Left kidney (tissue), 2 donors: ENCODE results near the gene ROBO1. TPM values are rescaled to one million over a fixed set of nuclear protein-coding genes. Genes with fewer than 3 reads are reported as not detected.
A peak's percentile ranks its signal among the peaks of the same experiment; 100 is the strongest.
"Not testable (repeated sequence)": the region's sequence is repeated elsewhere in the genome, so short reads cannot be mapped to it uniquely, and the experiment has no call there.

ENCODE experiments used
- DNase-seq: peaks from one replicate; pipeline ENCODE4 v3.0.0-alpha.2; 2013
- polyA plus RNA-seq: library from polyadenylated mRNA; unstranded; fragments of 120-200 nt; gene quantifications from one replicate; pipeline ENCODE4 v1.2.1, GENCODE V29; 2013; ENCODE audit not compliant: insufficient read length

The ROBO1 gene
- polyA plus RNA-seq, 1 donor = 130 TPM

DNA sequence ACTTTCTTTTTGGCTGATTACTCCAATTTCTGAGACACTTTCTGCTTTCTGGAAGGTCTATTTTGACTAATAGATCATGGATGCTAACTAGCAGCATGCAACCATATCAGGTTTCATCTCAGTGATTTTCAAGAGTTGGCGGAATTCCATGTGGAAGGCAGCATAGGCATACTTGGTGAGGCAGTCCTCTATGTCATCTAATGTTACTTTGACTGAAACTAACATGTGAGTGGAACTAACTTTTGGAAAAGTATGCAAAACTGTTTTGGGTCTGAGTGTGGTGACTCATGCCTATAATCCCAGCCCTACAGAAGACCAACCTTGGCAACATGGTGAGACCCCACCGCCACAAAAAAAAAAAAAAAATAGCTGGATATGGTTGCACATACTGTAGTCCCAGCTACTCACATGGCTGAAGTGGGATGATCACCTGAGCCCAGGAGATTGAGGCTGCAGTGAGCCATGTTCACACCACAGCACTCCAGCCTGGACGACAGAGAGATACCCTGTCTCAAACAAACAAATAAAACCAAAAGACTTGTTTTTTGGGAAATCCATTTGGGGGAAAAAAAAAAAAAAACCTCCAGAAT is 1033.7 kb downstream of the ROBO1 start:
- no peak for DNase-seq

DNA sequence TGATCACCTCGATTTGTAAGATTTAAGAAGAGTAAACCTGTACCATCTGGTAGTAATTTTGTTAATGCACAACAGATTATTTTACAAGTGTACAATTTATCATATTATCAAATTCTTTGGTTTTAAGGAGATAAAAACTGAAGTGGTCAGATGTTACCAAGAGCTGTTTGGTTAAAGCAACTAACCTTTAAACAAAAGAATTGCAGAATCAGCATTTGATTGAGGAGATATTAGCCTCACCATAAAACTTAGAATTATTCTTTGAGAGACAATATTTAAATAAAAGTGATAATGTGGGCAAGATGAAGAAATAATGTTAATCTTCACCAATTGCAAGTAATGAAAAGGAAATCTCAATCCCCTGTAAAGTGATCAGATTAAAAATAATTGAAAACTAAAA is 1034.9 kb downstream of the ROBO1 start:
- no peak for DNase-seq

DNA sequence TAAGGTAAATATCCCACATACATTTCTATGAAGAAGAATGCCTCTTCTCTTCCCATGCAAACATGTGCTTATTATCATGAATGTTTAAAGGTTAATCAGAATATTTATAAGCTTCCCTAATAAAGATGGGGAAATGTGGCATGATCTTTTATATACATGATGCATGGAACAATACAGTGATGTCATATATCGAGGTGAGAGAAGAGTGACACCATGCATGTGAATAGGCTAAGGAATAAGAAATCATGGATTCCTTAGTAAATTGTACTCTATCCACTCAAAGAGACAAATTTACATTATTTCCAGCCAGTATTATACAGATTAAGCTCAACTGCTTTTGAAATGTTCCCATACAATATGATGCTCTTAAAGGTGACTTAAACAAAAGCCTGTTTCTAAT is 1035.3 kb downstream of the ROBO1 start:
- no peak for DNase-seq

DNA sequence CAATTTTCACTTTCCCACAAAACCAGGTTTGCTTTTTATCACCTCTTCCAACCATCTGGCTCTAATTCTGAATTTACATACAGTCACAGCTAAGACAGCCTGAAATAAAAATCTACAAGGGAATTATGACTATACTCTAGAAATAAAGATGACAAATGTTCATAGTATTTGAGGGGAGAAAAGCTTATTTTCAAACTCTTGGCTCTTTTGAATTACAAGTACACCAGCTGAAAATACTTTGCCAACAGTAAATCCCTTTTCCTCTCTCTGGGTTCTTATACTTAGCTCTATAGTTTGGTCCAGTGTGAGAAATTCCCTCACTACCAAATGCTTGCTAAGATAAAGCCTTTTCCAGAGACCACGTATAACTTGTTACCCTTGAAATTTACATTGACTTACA is 1037.9 kb downstream of the ROBO1 start:
- no peak for DNase-seq

DNA sequence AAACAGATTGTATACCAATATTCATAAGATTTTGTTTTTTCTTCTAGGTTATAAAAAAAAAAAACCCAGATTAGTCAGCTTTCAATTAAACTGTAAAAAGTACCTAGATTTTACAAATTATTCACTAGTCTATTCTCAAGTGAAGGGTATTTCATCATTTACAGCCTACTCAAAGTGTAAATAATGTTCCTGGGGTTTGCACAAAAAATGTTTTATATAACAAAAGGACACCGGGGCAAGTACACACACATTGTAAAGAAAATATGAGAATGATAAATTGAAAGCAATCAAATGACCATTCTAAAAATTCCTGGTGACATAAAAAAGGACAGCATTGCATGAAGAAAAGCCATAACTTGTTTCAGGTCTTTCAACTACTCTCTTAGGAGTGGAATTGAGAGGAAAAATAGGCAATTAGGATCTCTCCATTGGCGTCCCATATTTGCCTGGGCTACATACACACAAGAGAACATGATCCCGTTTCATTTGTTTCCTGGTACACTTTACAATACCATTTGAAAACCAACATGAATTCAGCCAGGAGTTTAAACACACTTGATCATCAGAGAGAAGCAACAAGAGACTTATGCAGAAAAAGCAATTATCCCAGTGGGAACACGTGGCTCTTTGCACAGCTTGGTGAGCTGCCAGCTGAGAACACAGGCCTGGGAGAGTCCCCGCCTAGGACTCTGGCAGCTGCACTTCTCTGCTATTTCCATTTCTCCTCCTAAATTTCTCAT is 1039.2 kb downstream of the ROBO1 start:
- peak; percentile 60 for DNase-seq

DNA sequence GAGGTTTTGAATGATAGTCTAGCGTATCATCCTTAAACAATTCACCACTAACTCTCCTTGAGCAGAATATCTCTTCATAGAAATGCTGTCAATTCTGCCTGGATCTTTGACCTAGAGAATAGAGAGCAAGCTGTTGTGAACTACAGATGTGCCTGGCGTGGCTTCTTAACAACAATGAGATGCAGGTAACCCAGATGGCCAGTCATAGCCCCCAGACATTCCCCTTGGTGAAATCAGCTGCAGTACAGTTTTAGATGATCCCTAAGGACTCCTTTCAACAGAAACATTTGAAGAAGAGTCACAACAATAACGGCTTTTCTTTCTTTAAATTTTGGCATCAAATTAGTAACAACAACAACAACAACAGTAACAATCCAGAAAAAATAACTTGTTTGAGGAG is 1041.3 kb downstream of the ROBO1 start:
- no peak for DNase-seq

DNA sequence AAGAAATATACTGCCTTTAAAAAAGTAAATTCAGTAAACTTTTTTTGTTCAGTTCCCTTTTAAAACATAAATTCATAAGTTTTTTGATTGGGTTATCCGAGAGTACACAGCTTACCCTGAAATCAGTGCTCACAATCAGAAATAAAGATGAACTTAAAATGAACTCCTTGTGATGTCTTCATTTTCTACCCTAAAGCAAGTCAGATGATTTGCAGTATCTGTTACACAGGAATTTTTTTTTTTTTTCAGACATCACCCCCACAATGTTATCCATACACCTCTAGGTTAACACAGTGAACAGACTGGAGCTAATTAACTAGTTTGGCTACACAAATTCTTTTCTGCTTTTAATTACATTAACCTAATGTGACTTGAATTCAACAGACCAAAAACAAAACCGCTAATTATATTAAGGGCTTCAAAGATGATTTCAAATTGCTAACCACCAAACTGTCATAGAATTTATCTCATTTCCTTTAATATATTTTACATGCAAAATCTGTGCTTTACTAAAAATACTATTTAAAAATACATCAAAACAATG is 1042.0 kb downstream of the ROBO1 start:
- DNase-seq = no peak

DNA sequence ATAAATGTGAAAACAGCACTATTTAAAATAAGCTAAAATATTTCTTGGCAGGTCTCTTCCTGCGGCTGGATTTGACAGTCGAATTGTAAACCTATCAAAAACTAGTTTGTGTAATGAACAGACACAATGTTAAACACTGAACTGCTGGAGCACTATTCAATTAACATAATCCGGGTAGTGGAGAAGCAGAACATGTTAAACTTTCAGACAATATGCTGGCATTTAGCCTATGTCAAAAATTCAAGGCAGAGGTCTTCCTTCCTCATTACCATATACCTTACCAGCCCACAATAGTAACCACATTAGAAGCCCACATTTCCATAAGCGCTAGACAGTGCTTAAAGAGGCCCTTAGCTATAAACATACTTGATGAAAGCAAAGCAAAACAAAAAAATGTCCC is 1042.9 kb downstream of the ROBO1 start:
- no peak for DNase-seq

DNA sequence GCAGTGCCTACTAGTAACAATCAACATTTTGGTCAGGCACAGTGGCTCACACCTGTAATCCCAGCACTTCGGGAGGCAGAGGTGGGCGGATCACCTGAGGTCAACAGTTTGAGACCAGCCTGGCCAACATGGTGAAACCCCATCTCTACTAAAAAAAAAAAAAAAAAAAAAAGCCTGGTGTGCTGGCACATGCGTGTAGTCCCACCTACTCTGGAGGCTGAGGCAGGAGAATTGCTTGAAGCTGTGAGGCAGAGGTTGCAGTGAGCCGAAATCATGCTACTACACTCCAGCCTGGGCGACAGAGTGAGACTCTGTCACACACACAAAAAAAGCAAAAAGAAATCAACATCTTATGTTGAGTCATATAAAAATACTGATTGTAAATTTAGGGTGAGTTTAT is 1043.4 kb downstream of the ROBO1 start:
- DNase-seq = not testable (repeated sequence)

DNA sequence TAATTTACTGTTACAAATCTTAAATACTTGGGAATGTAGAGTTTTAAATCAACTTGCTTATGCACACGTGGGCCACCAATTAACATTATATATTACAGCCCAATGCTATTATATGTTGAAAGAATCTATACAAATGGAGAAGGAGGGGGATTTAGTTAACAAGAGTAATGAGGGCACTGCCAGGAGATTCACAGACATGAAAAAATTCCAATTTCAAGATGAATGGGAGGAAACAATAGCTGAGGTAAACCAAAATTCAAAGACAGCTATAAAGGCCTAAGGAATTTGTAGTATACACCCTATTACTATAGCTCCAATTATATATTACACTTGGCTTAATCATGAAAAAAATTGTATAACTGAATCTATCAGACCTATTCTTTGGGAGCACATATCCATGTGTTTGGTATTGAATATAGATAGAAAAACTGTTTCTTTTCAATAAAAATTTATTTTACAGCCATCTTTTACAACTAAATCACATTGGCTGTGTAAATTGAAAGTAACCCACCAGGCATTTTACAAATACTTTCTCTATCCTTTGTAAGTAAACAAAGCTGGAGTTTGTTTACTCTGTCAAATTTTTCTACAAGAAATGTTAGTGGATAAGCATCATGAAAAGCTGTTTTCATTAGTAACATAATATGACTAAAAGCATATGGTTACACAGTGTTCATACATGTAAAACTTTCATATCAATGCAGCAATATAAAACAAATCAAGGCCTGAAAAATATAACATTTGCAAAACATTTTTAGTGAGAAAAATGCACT is 1045.8 kb downstream of the ROBO1 start:
- DNase-seq = no peak

DNA sequence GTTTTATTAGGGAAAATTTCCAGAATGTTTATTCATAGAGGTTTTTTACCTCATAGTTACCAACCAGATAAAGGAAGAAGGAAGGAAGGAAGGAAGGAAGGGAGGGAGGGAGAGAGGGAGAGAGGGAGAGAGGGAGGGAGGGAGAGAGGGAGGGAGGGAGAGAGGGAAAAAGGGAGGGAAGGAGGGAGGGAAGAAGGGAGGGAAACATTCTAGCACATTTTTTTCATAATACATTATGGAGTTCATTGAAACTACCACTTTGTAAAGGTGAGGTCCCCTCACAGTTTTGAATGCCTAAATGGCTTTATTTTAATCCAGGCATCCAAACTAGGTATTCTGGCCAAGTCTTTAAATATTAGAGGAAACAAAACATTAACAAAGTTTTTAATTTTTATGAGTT is 1049.1 kb downstream of the ROBO1 start:
- DNase-seq = no peak

DNA sequence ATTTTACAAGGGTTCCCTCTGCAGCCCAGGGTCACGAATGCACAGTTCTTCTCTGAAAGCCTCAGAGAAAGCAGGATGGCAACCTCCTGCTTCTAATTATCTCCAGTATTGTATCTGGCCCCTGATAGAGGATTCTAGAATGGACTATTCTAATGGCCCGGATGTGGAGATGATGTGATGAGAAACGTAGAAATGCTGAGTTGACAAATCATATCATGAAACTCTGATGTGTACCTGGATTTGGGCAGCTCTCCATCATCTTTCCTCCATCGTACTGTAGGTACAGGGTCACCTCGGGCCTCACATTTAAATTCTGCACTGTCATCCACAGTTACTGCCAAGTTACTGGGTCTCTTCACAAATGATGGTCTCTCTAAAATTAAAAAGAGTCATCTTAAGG is 1050.8 kb downstream of the ROBO1 start:
- DNase-seq = no peak

DNA sequence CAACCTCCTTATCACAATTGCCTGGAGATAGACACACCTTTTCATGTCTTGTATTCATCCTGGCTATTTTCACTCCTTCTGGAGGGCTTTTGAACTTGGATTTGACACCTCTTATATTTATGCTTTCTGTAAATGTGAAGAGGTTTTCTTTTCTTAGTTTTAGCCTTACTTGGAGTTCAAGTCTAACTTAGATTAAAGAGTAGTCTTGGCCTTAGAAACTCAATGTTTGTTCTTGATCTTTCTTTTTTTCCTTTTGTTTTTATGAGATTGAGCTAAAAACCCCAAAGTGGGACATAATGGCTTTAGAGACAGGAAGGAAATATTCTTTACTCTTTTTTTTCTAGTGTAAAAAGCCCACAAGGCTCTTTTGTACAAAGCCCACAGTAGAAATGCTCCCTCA is 1054.9 kb downstream of the ROBO1 start:
- no peak for DNase-seq

DNA sequence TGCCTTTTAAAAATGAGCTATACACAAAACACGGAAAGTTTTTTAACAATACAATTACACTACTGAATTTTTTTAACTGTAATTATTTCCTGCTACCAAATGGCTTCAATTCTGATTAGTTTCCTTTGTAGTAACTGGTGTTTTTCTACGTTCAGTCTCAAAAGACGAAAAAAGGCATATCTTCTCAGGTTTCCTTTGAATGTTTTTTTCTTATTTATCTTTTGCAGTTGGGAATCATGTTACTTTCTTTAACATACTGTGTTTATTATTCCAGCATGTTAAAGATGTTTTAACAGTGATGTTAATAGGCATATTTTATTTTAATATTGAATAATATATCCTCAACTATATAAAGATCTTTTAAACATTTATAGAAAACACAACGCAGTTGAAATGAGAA is 1055.5 kb downstream of the ROBO1 start:
- no peak for DNase-seq

DNA sequence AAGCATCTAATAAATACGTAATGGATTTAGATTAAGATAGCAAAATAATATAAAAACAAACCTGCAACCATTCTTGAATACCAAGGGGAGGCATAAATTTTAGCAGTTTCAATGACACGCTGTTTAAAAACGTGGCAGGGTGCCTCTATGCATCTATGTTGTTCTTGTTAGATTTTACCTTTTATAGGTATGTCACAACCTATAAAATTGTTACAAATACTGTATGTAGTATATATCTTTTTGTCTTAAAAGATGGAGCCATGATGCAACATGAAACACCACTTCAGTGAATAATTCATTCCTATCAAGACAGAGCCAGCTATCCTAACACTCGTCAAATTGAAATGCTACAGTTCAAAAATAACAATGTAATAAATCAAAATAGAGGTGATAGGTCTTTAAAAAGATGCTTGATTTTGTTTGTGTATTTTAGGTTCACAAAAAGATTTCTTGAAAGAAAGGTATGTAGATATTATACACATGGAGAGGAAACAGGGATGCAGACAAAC is 1059.2 kb downstream of the ROBO1 start:
- DNase-seq = no peak

DNA sequence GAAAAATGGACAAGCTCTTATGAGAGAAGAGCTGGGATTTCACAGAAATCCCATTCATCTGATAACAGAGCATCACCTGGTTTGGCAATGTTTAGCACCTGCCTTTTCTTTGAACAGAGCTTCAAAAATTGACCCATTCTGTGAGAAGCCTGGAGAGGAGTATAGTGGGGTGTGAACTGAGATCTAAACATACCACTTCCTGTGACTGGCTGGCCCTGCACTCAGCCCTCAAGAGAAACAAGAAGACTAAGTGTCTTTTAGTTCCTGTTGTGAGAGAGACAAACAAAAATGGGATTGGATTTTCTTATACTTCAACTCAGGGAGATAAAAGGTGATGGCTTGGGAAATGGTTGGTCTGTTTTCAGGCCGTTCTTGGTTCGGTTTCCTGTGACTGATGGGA is 1060.2 kb downstream of the ROBO1 start:
- DNase-seq = no peak

DNA sequence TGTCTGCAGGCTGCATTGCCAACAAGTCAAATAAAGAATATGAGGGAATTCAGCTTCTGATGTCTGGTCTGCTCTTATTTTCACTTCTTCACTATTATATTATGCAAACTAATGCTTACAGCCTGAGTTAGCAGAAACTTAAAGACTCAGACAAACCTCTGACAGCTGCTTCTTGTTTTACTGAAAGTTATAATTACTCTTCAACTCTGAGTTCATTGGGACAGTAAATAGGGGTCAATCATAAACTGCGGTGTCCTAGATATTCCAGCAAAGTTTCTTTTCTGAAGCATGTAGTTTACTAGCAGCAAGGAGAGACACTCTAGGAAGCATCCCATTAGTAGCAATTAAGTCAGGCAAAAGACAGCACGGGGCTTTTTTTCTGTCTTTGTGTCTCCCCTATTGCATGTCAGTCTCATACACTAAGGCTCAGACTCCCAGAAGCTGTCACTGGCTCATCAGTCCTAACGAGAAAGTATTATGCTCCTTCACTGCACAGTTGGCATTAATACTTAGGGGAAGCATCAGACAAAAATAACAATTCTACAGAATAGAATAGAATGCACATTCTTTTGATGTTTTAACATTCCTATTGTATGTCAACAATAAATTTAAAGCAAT is 1060.8 kb downstream of the ROBO1 start:
- DNase-seq = no peak

DNA sequence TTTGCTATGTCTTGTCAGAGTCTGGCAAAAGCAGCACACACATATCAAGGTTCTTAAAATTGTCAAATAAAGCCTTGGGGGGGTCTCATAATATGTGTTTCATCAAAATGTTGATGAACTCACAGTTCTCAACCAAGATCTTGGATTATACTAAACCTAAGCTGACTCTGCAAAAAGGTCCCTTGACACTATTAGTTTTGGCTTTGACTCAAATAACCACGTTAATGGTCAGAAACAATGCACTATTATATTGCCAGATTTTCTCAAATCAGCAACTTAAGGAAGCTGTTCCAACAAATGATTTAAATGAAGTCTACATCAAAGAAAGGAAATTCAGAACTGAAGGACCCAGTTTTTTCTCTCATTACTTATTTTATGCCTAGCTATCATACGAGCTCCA is 1063.9 kb downstream of the ROBO1 start:
- DNase-seq = no peak

DNA sequence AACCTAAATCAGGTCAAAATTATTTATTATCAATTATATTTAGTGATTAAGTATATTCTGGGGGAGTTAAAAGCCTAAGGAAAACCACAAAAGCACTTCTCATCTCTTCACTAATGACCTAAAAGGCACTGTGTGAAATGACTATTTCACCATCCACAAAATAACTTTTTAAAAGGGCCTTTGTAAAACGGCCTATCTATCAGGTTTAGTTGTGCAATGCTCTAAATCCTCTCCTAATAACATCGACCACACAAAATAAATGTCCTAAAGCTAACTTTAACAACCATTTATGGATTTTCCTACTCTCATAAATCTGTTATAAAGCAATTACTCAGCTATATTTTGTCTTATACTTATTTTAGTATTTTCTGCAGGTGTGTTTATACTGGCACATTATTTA is 1066.3 kb downstream of the ROBO1 start:
- no peak for DNase-seq

DNA sequence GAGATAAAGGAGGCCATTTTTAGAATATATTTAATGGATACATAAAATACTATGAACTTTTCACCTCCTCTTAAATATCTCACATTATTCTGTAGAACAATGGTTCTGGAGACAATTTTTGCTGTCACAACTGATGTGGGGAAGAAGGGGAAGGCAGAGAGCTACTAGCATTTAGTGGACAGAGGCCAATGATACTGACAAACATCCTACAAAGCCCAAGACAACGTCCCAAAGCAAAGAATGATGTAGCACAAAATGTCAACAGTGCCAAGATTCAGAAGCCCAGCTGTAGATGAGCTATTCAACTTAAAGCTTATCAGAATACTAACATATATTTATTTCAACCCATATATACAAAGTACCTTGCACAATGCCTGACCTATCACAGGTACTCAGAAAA is 1069.4 kb downstream of the ROBO1 start:
- no peak for DNase-seq

DNA sequence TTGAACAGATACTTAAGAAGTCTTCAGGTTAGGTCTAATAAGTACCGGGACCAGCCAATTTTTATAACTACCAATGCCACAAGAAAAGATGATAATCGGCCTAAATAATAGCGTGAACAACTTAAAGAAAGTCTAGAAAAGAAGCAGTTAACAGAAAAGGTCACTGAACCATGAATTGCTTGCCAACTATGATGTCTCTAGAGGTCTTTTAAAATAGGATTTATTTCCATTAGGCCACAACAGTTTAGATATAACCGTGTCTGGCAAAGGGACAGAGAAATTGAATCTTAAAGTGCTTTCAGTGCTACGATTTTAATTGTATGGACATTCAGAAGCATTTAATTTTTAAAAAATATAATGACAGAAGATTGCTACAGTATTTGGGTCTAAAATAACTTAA is 1070.4 kb downstream of the ROBO1 start:
- DNase-seq = no peak

DNA sequence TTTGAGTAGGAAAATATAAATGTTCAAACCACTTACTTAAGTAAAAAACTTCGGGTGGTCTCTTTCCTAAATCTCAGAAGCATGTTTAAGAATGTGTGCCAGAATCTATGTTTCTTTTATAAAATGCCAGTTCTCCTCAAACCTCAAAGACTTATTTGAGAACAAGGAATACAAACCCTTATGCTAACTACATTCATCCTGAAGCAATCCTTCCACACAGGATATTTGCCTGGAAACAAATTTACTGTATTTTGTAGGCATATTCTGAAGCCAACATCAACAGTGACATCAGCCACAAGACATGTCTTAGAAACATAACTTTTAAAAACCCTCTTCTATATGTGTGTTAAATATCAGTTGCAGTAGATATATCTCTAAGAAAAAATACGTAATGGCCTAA is 1077.0 kb downstream of the ROBO1 start:
- no peak for DNase-seq

DNA sequence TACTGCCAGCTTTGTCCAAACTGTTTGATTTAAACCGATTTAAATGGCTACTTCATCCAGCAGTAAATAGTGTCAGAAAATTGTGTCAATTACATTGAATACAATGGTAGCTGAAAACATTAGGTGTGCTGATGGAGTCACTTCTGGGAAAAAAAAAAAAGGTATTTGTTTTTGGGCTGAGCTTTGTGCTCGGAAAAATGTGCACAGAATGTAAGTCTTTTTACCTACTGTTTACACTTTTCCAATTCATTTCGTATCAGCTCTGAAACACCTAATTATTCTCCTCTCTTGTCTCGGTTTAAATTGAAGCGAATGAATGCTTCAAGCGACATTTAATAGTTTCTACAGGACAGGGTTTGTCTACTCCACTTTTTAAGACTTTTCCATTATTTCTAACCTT is 1078.4 kb downstream of the ROBO1 start:
- no peak for DNase-seq
